Activated T-helper 17 cell treated with anti-CD3 and anti-CD28 coated beads, Interleukin-2, amount 50 U/mL, for 72 hours (primary cell): Measurements from ENCODE around the gene CACNA1C. TPM values are rescaled to one million over a fixed set of nuclear protein-coding genes. Genes with fewer than 3 reads are reported as not detected.

Experiments
- ATAC-seq: fragments of 150-1000 bp; cut with Tn5 transposase; replicated peaks from 2 replicates; pipeline ENCODE4 v1.10.0; 2021; ENCODE audit warnings: mild to moderate bottlenecking, moderate library complexity
- H3K27ac Mint-ChIP-seq: one replicate; pipeline ENCODE4 v1.8.0; 2022; ENCODE audit warnings: mixed read lengths
- H3K27me3 Mint-ChIP-seq: one replicate; pipeline ENCODE4 v1.8.0; 2022; ENCODE audit warnings: mixed read lengths
- H3K36me3 Mint-ChIP-seq: one replicate; pipeline ENCODE4 v1.8.0; 2022; ENCODE audit warnings: low read depth, mild to moderate bottlenecking, mixed read lengths
- H3K4me1 Mint-ChIP-seq: one replicate; pipeline ENCODE4 v1.8.0; 2022; ENCODE audit warnings: mixed read lengths
- H3K4me3 Mint-ChIP-seq: one replicate; pipeline ENCODE4 v1.8.0; 2022; ENCODE audit warnings: mild to moderate bottlenecking, mixed read lengths
- H3K9me3 Mint-ChIP-seq: one replicate; pipeline ENCODE4 v1.8.0; 2022; ENCODE audit warnings: mixed read lengths
- total RNA-seq, 2 donors: library from RNA; stranded (reverse); gene quantifications; one replicate each; pipeline ENCODE4 v1.2.3, GENCODE V29; 2022

The CACNA1C gene
- total RNA-seq, 2 donors from 2014 or later: 0.04 to 0.21 TPM

GRCh38 chr12:2183556-2184541 lies 131.1 kb downstream of the CACNA1C start:
- no peak overlapping the region for H3K27ac Mint-ChIP-seq
- no peaks in the 10 kb centered on the region for H3K36me3 Mint-ChIP-seq
- H3K4me3 Mint-ChIP-seq: no peak overlapping the region
- H3K4me1 Mint-ChIP-seq: peaks cover 4% of the 10 kb centered on the region
- no peaks in the 10 kb centered on the region for H3K9me3 Mint-ChIP-seq
- H3K27me3 Mint-ChIP-seq: peaks cover 39% of the 10 kb centered on the region
- ATAC-seq: no peak

GRCh38 chr12:2185751-2186341 lies 133.1 kb downstream of the CACNA1C start:
- Mint-ChIP-seq H3K4me1 (peaks cover 4% of the 10 kb centered on the region), H3K27me3 (peaks cover 34% of the 10 kb centered on the region), H3K36me3 (no peaks in the 10 kb centered on the region), H3K27ac (no peak overlapping the region), H3K4me3 (no peak overlapping the region), H3K9me3 (no peaks in the 10 kb centered on the region)
- no peak for ATAC-seq

- Mint-ChIP-seq H3K27me3 (peaks cover 21% of the 10 kb centered on the region), H3K4me3 (no peak overlapping the region), H3K4me1 (peaks cover 4% of the 10 kb centered on the region), H3K36me3 (no peaks in the 10 kb centered on the region), H3K9me3 (no peaks in the 10 kb centered on the region), H3K27ac (no peak overlapping the region)
- ATAC-seq: no peak
Measured at GRCh38 chr12:2187195-2187945, 134.6 kb downstream of the CACNA1C start.

GRCh38 chr12:2190085-2190484 lies 137.3 kb downstream of the CACNA1C start:
- no peak for ATAC-seq
- Mint-ChIP-seq H3K36me3 (no peaks in the 10 kb centered on the region), H3K4me1 (no peaks in the 10 kb centered on the region), H3K4me3 (no peak overlapping the region), H3K9me3 (no peaks in the 10 kb centered on the region), H3K27me3 (peaks cover 12% of the 10 kb centered on the region), H3K27ac (no peak overlapping the region)

- H3K27me3 Mint-ChIP-seq: peaks cover 12% of the 10 kb centered on the region
- ATAC-seq: no peak
- no peaks in the 10 kb centered on the region for H3K9me3 Mint-ChIP-seq
- H3K4me3 Mint-ChIP-seq: no peak overlapping the region
- H3K36me3 Mint-ChIP-seq: no peaks in the 10 kb centered on the region
- no peaks in the 10 kb centered on the region for H3K4me1 Mint-ChIP-seq
- no peak overlapping the region for H3K27ac Mint-ChIP-seq
Measured at GRCh38 chr12:2190896-2191533, 138.2 kb downstream of the CACNA1C start.

- Mint-ChIP-seq H3K4me3 (no peak overlapping the region), H3K27ac (no peak overlapping the region), H3K36me3 (no peaks in the 10 kb centered on the region), H3K27me3 (peaks cover 12% of the 10 kb centered on the region), H3K4me1 (no peaks in the 10 kb centered on the region), H3K9me3 (no peaks in the 10 kb centered on the region)
- ATAC-seq: no peak
Measured at GRCh38 chr12:2191534-2192153, 138.9 kb downstream of the CACNA1C start.

- Mint-ChIP-seq H3K4me1 (no peaks in the 10 kb centered on the region), H3K36me3 (no peaks in the 10 kb centered on the region), H3K9me3 (no peaks in the 10 kb centered on the region), H3K4me3 (no peak overlapping the region), H3K27me3 (peaks cover 11% of the 10 kb centered on the region), H3K27ac (no peak overlapping the region)
- no peak for ATAC-seq
Measured at GRCh38 chr12:2192231-2192630, 139.4 kb downstream of the CACNA1C start.

GRCh38 chr12:2194060-2194459 lies 141.3 kb downstream of the CACNA1C start:
- Mint-ChIP-seq H3K4me1 (no peaks in the 10 kb centered on the region), H3K9me3 (no peaks in the 10 kb centered on the region), H3K36me3 (no peaks in the 10 kb centered on the region), H3K4me3 (no peak overlapping the region), H3K27me3 (peaks cover 16% of the 10 kb centered on the region), H3K27ac (no peak overlapping the region)
- no peak for ATAC-seq

GRCh38 chr12:2194571-2194970 lies 141.8 kb downstream of the CACNA1C start:
- H3K4me3 Mint-ChIP-seq: no peak overlapping the region
- H3K4me1 Mint-ChIP-seq: no peaks in the 10 kb centered on the region
- H3K36me3 Mint-ChIP-seq: no peaks in the 10 kb centered on the region
- no peaks in the 10 kb centered on the region for H3K9me3 Mint-ChIP-seq
- no peak overlapping the region for H3K27ac Mint-ChIP-seq
- H3K27me3 Mint-ChIP-seq: peaks cover 15% of the 10 kb centered on the region
- ATAC-seq: no peak

- Mint-ChIP-seq H3K27ac (no peak overlapping the region), H3K4me1 (no peaks in the 10 kb centered on the region), H3K9me3 (no peaks in the 10 kb centered on the region), H3K4me3 (no peak overlapping the region), H3K36me3 (no peaks in the 10 kb centered on the region), H3K27me3 (peaks cover 15% of the 10 kb centered on the region)
- ATAC-seq: no peak
Measured at GRCh38 chr12:2195085-2195484, 142.3 kb downstream of the CACNA1C start.

- Mint-ChIP-seq H3K4me1 (no peaks in the 10 kb centered on the region), H3K27ac (no peak overlapping the region), H3K9me3 (no peaks in the 10 kb centered on the region), H3K36me3 (no peaks in the 10 kb centered on the region), H3K4me3 (no peak overlapping the region), H3K27me3 (peaks cover 23% of the 10 kb centered on the region)
- no peak for ATAC-seq
Measured at GRCh38 chr12:2198005-2198501, 145.3 kb downstream of the CACNA1C start.

- peaks cover 23% of the 10 kb centered on the region for H3K27me3 Mint-ChIP-seq
- H3K36me3 Mint-ChIP-seq: no peaks in the 10 kb centered on the region
- no peaks in the 10 kb centered on the region for H3K9me3 Mint-ChIP-seq
- ATAC-seq: no peak
- no peaks in the 10 kb centered on the region for H3K4me1 Mint-ChIP-seq
- no peak overlapping the region for H3K27ac Mint-ChIP-seq
- H3K4me3 Mint-ChIP-seq: no peak overlapping the region
Measured at GRCh38 chr12:2198542-2198941, 145.8 kb downstream of the CACNA1C start.

GRCh38 chr12:2205996-2206395 lies 153.2 kb downstream of the CACNA1C start:
- no peak overlapping the region for H3K27ac Mint-ChIP-seq

More at GRCh38 chr12:2205996-2206395, 153.2 kb downstream of the CACNA1C start:
- no peaks in the 10 kb centered on the region for H3K9me3 Mint-ChIP-seq
- no peak for ATAC-seq
- no peak overlapping the region for H3K4me3 Mint-ChIP-seq
- no peaks in the 10 kb centered on the region for H3K4me1 Mint-ChIP-seq
- no peaks in the 10 kb centered on the region for H3K36me3 Mint-ChIP-seq
- peaks cover 19% of the 10 kb centered on the region for H3K27me3 Mint-ChIP-seq
